ENCODE measurements around the gene EPHA2.
"Not testable (repeated sequence)": the region's sequence is repeated elsewhere in the genome, so short reads cannot be mapped to it uniquely, and the experiment has no call there.

EPHA2 gene

DNA sequence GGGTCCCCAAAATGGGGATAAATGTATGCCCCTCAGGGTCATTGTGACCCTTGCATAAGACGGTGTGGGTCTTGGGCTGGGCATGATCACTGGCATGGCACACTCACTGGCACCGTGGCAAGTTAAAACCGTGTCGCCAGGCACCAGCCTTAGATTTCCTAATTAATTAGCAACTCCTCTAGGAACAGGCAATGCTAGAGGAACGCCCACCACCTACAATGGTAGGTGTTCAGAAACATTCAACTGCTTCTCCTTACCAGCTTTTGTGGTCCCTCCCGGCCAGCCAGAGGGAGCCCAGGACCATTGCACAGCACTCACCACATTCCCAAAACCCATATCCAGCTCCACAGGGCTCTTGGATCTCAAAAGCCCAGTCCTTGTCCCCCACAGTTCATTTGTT, 36.4 kb downstream of the EPHA2 start:
- DNase-seq (ENCODE audit: low spot score) = no peak

- no peak for DNase-seq (ENCODE audit: low spot score)
These were observed 37.2 kb downstream of the EPHA2 start for GRCh38 chr1:16118706-16119105.

DNA sequence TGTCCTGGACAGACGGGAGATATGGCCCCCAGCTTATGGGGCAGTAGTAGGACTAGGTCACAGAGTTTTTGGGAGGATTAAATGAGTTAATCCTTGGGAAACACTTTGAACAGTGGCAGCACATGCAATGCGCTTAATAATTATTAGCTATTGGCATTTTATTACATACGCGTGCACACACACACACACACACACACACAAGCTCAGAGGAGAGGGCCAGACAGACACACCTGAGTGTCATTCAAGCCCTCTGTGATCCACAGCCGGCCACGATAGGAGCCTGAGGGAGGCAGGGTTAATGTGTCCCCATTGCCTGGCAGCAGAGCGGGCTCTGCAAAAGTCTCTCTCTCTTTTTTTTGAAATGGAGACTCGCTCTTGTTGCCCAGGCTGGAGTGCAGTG, 37.9 kb downstream of the EPHA2 start:
- DNase-seq (ENCODE audit: low spot score) = no peak

DNA sequence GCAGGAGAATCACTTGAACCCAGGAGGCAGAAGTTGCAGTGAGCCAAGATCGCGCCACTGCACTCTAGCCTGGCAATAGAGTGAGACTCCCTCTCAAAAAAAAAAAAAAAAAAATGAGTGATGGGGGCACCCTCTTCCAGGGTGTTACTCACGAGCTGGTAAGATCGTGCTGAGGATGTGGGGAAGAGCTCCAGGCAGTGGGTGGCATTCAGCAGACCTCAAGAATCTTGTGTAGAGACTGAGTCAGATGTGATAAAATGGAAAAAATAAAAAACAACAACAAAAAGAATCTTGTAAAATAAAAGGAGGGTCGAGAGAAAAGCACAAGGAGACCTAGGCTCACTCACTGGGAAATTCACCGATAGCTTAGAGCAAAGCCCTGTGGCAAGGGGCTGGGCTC, 38.5 kb downstream of the EPHA2 start:
- peak; percentile 61 for DNase-seq (ENCODE audit: low spot score)

- DNase-seq (ENCODE audit: low spot score) = no peak
These were observed 39.2 kb downstream of the EPHA2 start for GRCh38 chr1:16116625-16117024.

- no peak for DNase-seq (ENCODE audit: low spot score)
These were observed 39.9 kb downstream of the EPHA2 start for GRCh38 chr1:16116002-16116401.

DNA sequence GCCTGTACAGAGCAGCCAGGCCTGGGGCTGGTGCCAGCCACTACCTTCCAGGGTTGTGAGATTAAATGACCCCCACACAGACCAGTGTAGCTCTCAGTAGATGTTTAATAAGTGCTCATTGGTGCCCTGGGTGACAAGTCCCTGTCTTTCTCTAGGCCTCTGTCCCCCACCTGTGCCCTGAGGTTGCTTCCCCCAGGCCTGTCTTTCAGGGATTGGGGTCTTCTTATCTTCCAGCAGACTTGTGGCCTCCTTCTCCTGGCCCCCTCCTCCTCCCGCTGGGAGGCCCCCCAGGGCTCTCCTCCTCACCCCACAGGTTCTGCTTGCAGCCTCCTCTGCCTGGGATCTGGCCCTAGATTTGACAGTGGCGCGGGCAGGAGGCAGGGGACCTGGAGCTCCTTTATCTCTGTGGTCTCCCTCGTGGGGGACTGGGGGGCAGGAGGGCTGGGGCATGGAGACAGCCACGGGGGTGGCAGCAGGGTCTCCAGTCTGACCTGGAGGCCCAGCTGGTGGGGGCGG, 40.3 kb downstream of the EPHA2 start:
- DNase-seq (ENCODE audit: low spot score) = no peak

GRCh38 chr1:16114527-16115467, 41.1 kb downstream of the EPHA2 start:
- no peak for DNase-seq (ENCODE audit: low spot score)

DNA sequence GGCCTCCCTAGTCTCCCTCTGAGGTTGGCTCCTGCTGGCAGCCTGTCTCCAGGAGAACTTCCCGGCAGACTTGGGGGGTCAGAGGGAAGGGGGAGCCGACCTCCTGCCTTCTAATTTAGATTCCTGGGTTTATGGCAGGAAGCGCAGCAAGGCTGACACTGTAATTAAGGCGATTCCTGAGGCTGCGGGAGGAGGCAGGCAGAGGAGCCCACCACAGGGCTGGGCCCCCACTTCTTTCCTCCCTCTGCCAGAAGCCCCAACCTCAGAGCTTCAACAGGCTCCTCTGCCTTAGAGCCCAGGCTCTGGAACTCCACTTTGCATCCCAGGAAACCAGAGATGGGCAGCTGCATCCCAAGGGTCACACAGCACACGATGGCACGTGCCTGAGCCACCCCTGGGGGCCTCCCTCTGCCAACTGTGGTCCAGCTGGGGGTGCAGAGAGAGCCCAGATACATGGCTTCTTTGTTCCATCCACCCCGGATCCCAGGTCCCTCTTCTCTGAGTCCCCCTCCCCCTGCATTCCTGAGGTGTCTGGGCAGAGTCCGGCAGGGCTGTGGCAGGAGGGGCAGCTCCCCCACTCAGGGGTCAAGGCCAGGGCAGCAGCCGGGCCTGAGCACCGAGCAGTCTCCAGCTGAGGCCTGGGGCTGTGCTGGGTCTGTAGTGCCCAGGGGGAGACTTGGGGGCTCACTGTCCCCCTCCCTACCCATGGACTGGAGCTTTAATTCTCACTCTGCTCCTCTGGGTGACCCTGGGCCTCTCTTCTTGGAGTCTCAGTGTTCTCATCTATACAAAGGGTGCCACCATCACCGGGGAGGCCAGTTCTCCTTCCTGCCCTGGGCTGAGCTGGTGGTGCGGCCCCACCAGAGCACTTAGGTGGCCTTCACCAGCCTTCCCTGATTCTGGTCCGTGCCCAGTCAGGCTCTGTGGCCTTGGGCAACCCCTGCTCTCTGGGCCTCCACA, 43.0 kb downstream of the EPHA2 start:
- DNase-seq (ENCODE audit: low spot score) = peak; percentile 59

DNA sequence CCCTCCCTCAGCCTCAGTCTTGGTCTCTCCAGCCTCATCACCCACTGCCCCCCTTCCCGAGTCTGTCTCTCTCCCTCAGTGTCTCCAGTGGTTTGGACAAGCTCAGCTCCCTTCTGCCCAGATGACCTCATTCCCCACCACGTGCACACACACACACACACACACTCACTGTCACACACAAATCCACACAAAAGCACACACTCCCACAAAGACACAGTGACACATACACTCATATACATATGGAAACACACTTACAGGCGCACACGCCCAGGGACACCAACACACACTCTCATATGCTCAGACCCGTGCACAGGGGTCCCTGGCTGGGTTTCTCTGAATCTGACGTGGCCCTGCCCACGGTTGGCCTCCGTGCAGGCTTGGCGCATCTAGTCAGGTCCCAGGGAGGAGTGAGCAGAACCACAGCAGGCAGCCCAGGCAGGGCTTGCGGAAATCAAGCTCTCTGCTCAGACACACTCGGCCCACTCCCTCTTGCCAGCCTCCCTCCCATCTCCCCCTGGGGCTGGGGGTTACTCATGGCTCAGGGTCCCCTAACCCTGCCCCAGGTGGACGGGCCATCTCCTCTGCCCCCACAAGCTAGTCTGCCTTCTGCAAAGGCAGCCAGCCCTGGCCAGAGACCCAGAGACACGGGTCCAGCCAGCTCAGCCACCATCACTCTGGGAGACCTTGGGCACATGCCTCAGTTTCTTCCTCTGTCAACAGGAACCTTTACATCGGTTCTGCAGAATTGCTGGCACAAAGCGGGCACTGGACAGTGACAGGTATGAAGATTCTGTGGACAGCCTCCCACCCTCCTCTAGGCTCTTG, 43.9 kb downstream of the EPHA2 start:
- DNase-seq (ENCODE audit: low spot score) = peak; percentile 86

DNA sequence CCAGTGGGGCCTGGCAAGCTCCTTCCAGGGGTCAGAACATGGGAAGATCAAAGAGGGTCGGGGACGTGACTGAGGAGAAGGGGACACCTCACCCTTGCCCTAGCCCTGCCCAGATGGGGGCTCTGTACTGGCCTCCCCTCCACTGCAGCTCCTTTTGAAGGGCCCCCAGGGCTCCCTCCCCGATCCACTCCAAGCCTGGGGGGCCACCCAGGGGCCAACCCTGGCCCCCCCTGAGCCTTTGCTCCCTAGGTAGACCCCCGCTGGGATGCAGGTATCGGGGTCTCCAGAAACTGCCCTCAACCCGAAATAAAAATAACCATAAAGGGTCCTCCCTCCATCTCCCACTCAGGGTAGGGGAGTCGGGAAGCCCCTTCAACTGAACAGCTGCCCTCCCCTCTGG, 45.0 kb downstream of the EPHA2 start:
- DNase-seq (ENCODE audit: low spot score) = no peak

DNA sequence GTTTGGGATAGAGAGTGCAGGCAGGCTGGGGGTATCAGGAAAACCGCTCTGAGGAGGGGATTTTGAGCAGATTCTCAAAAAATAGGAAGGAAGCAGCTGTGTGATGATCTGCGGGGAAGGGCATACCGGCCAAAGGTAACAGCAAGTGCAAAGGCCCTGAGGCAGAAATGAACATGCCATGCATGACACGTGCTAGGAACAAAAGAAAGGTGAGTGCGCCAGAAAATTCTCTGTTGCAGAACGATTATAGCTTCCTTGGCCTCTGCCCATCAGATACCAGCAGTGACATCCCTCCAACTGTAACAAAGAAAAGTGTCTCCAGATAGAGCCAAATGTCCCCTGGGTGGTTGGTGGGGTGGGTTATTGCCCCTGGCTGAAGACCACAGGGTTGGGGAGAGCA, 45.4 kb downstream of the EPHA2 start:
- DNase-seq (ENCODE audit: low spot score) = no peak

- DNase-seq (ENCODE audit: low spot score) = no peak
These were observed 46.3 kb downstream of the EPHA2 start for GRCh38 chr1:16109571-16109970.

- not testable (repeated sequence) for DNase-seq (ENCODE audit: low spot score)
These were observed 48.8 kb downstream of the EPHA2 start for GRCh38 chr1:16107039-16107438.

DNA sequence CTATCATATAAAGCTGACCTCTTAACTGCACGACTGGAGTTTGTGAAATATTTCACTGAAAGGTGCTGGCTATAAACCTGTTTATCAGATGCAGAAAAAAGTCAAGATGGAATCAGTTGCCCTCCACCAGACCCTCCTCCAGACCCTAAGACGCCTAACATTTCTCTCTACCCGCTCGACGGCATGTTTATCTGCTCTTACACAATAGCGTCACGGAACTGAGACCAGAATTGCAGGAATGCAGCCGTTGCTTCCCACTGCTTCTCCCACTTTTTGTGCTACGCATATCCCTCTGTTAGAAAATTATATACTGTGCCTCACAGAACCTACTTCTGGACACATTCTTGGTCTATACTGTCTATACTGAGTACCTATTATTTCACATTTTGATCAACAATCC, 54.2 kb downstream of the EPHA2 start:
- no peak for DNase-seq (ENCODE audit: low spot score)

- no peak for DNase-seq (ENCODE audit: low spot score)
These were observed 56.5 kb downstream of the EPHA2 start for GRCh38 chr1:16099412-16099811.

DNA sequence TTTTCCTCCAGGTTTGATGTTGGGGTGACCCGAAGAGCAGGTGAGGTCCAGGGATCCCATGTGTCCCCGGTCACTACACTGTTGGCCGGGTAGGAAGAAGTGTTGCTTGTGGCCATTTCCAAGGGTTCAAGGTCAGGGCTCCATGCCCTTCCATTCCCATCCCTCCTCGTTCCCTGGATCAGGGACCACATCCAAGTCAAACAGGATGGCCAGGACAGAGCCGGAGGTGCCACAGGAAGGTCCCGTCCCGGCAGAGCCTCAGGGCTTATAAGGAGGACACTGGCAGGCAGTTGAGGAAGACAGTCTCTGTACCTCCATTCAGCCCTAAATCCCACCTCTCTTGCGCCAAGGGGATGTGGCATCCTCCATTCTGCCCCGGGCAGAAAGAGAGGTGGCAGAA, 60.4 kb downstream of the EPHA2 start:
- no peak for DNase-seq (ENCODE audit: low spot score)

DNA sequence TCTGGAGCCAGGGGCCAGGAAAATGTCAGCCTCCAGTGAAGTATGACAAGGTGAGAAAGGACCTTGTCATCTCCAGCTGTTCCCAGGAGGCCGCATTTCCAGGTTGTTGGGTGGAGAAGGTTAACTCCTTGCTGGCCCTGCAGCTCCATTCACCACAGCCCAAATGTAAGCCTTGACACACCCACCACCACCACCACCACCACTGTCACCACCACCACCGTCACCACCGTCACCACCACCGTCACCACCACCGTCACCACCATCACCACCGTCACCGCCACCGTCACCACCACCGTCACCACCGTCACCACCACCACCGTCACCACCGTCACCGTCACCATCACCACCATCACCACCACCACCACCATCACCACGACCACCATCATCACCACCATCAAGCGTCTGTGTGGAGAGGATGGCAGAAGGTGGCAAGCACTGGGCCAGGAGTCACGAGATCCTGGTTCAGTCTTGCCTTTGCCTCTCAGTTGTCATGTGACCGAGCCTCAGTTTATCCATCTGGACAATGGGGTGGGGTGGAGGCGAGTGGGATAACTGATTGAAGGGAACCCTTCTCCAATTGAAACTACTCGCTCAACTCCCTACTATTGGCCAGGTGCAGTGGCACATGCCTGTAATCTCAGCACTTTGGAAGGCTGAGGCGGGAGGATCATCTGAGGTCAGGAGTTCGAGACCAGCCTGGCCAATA, 61.3 kb downstream of the EPHA2 start:
- no peak for DNase-seq (ENCODE audit: low spot score)

- DNase-seq (ENCODE audit: low spot score) = no peak
These were observed 62.3 kb downstream of the EPHA2 start for GRCh38 chr1:16093611-16094010.

DNA sequence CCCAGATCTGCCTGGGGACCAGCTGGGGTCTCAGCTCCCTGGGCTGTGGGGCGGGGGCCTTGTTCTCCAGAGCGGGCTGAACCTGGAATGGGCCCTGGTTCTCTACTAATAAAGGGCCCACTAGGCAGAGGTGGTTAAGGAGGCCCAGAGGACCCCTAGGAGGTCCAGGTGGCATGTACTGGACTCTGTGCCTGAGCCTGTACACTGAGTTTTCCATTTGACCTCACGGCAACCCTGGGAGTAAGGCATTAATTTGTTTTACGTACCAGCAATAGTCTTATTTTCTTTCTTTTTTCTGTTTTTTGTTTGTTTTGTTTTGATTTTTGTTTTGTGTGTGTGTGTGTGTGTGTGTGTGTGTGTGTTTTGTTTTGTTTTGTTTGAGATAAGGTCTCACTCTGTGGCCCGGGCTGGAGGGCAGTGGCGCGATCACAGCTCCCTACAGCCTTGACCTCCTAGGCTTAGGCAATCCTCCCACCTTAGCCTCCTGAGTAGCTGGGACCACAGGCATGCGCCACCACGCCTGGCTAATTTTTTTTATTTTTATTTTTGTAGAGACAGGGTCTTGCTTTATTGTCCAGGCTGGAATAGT, 62.9 kb downstream of the EPHA2 start:
- no peak for DNase-seq (ENCODE audit: low spot score)

All from AG20443 (cell line).